ENCODE measurements around the gene FCGBP. TPM values are rescaled to one million over a fixed set of nuclear protein-coding genes. Genes with fewer than 3 reads are reported as not detected.

The FCGBP gene
- total RNA-seq, 1 donor from 2014 or later = 0.54 TPM

GRCh38 chr19:39941615-39942365, 7.4 kb upstream of the FCGBP start:
- Mint-ChIP-seq H3K4me3 (ENCODE audit: unreplicated experiment) (no peak overlapping the region), H3K36me3 (ENCODE audit: low read depth, unreplicated experiment) (no peaks in the 10 kb centered on the region), H3K9me3 (ENCODE audit: unreplicated experiment) (peaks cover 2% of the 10 kb centered on the region), H3K27ac (ENCODE audit: unreplicated experiment) (peak overlapping the region; percentile 34), H3K27me3 (ENCODE audit: low read depth, unreplicated experiment) (no peaks in the 10 kb centered on the region), H3K4me1 (ENCODE audit: low read depth, unreplicated experiment) (peaks cover 25% of the 10 kb centered on the region)
- Histone ChIP-seq H3K9me3 (ENCODE audit: insufficient read depth, low read depth, low read length) (no peaks in the 10 kb centered on the region), H4K20me1 (ENCODE audit: insufficient read depth, low read length) (no peaks in the 10 kb centered on the region), H3K79me2 (ENCODE audit: insufficient read depth, low read length) (no peaks in the 10 kb centered on the region), H3K4me1 (ENCODE audit: insufficient read depth, low read length) (no peaks in the 10 kb centered on the region), H3K4me3 (ENCODE audit: insufficient read depth, low read depth, low read length) (no peak overlapping the region), H3K27ac (ENCODE audit: low read depth, low read length) (no peak overlapping the region), H3K36me3 (ENCODE audit: insufficient read depth, low read length) (no peaks in the 10 kb centered on the region), H3K27me3 (ENCODE audit: insufficient read depth, low read length) (no peaks in the 10 kb centered on the region), H3K9ac (ENCODE audit: low read length) (no peak overlapping the region), H3K4me2 (ENCODE audit: low read length) (peak overlapping the region; percentile 6), H2AFZ (ENCODE audit: low read depth, low read length) (no peak overlapping the region)
- TF ChIP-seq EZH2 (IDR thresholded peaks at IDR 0.05; ENCODE audit: insufficient read depth, low read length) (no peak), CTCF (IDR thresholded peaks at IDR 0.05; ENCODE audit: insufficient read depth, low read depth, low read length) (no peak)
- DNase-seq (ENCODE audit: low read depth) (peak; percentile 27), FAIRE-seq (no peak)

- Histone ChIP-seq H3K4me1 (ENCODE audit: insufficient read depth, low read length) (no peaks in the 10 kb centered on the region), H3K27me3 (ENCODE audit: insufficient read depth, low read length) (no peaks in the 10 kb centered on the region), H3K79me2 (ENCODE audit: insufficient read depth, low read length) (no peaks in the 10 kb centered on the region), H3K4me3 (ENCODE audit: insufficient read depth, low read depth, low read length) (no peak overlapping the region), H2AFZ (ENCODE audit: low read depth, low read length) (no peak overlapping the region), H4K20me1 (ENCODE audit: insufficient read depth, low read length) (no peaks in the 10 kb centered on the region), H3K4me2 (ENCODE audit: low read length) (no peak overlapping the region), H3K27ac (ENCODE audit: low read depth, low read length) (no peak overlapping the region), H3K36me3 (ENCODE audit: insufficient read depth, low read length) (no peaks in the 10 kb centered on the region), H3K9ac (ENCODE audit: low read length) (no peak overlapping the region), H3K9me3 (ENCODE audit: insufficient read depth, low read depth, low read length) (no peaks in the 10 kb centered on the region)
- no peaks in the 10 kb centered on the region for H3K36me3 Mint-ChIP-seq (ENCODE audit: low read depth, unreplicated experiment)
- TF ChIP-seq EZH2 (IDR thresholded peaks at IDR 0.05; ENCODE audit: insufficient read depth, low read length) (no peak), CTCF (IDR thresholded peaks at IDR 0.05; ENCODE audit: insufficient read depth, low read depth, low read length) (no peak)
- FAIRE-seq (no peak), DNase-seq (ENCODE audit: low read depth) (no peak)
- no peaks in the 10 kb centered on the region for H3K9me3 Mint-ChIP-seq (ENCODE audit: unreplicated experiment)
- H3K4me3 Mint-ChIP-seq (ENCODE audit: unreplicated experiment) = no peak overlapping the region
- H3K27me3 Mint-ChIP-seq (ENCODE audit: low read depth, unreplicated experiment) = peaks cover 3% of the 10 kb centered on the region
- no peak overlapping the region for H3K27ac Mint-ChIP-seq (ENCODE audit: unreplicated experiment)
- H3K4me1 Mint-ChIP-seq (ENCODE audit: low read depth, unreplicated experiment) = peaks cover 23% of the 10 kb centered on the region
Measured at GRCh38 chr19:39941151-39941550, 6.7 kb upstream of the FCGBP start.

GRCh38 chr19:39940221-39940833, 5.9 kb upstream of the FCGBP start:
- Mint-ChIP-seq H3K27ac (ENCODE audit: unreplicated experiment) (no peak overlapping the region), H3K9me3 (ENCODE audit: unreplicated experiment) (no peaks in the 10 kb centered on the region), H3K27me3 (ENCODE audit: low read depth, unreplicated experiment) (peaks cover 4% of the 10 kb centered on the region), H3K36me3 (ENCODE audit: low read depth, unreplicated experiment) (no peaks in the 10 kb centered on the region), H3K4me3 (ENCODE audit: unreplicated experiment) (no peak overlapping the region), H3K4me1 (ENCODE audit: low read depth, unreplicated experiment) (peaks cover 23% of the 10 kb centered on the region)
- no peaks in the 10 kb centered on the region for H3K9me3 ChIP-seq (ENCODE audit: insufficient read depth, low read depth, low read length)
- H2AFZ ChIP-seq (ENCODE audit: low read depth, low read length) = no peak overlapping the region
- H3K27ac ChIP-seq (ENCODE audit: low read depth, low read length) = no peak overlapping the region
- no peak overlapping the region for H3K4me3 ChIP-seq (ENCODE audit: insufficient read depth, low read depth, low read length)
- no peaks in the 10 kb centered on the region for H4K20me1 ChIP-seq (ENCODE audit: insufficient read depth, low read length)
- no peaks in the 10 kb centered on the region for H3K36me3 ChIP-seq (ENCODE audit: insufficient read depth, low read length)
- no peaks in the 10 kb centered on the region for H3K27me3 ChIP-seq (ENCODE audit: insufficient read depth, low read length)
- no peaks in the 10 kb centered on the region for H3K79me2 ChIP-seq (ENCODE audit: insufficient read depth, low read length)
- H3K4me2 ChIP-seq (ENCODE audit: low read length) = no peak overlapping the region
- no peak overlapping the region for H3K9ac ChIP-seq (ENCODE audit: low read length)
- TF ChIP-seq EZH2 (IDR thresholded peaks at IDR 0.05; ENCODE audit: insufficient read depth, low read length) = no peak
- TF ChIP-seq CTCF (IDR thresholded peaks at IDR 0.05; ENCODE audit: insufficient read depth, low read depth, low read length) = no peak
- DNase-seq (ENCODE audit: low read depth) (no peak), FAIRE-seq (no peak)
- no peaks in the 10 kb centered on the region for H3K4me1 ChIP-seq (ENCODE audit: insufficient read depth, low read length)
